ENCODE data around the gene NUPR2. TPM values are rescaled to one million over a fixed set of nuclear protein-coding genes. Genes with fewer than 3 reads are reported as not detected.

The NUPR2 gene
- total RNA-seq, 1 experiment from 2014 or later, result not detected

DNA sequence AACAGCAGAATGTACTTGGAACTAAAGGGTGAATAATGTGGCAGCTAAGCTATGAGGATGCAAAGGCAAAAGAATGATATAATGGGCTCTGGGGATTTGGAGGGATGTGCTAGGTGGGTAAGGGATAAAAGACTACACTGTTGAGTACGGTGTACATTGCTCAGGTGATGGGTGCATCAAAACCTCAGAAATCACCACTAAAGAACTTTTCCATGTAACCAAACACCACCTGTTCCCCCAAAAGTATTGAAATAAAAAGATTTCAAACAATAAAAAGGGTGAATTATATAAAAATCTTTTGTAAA lies 8.3 kb downstream of the NUPR2 start:
- BruUV-seq (replicated peaks), result no TSS peak
- no peaks in the 10 kb centered on the region for H3K9me3 ChIP-seq (ENCODE audit: control insufficient read depth in 1 of 2, insufficient read depth in 1 of 2, low read depth in 1 of 2, low read length in 2 of 2)
- TF ChIP-seq SRF (IDR thresholded peaks at IDR 0.05; ENCODE audit: low read depth) (no peak), POLR2A (IDR thresholded peaks at IDR 0.05; ENCODE audit: borderline replicate concordance, extremely low read depth, insufficient read depth, insufficient read length) (no peak), EZH2 (IDR thresholded peaks at IDR 0.05) (no peak), FOSL1 (IDR thresholded peaks at IDR 0.05; ENCODE audit: low read depth) (no peak), EZH2phosphoT487 (IDR thresholded peaks at IDR 0.05; ENCODE audit: borderline replicate concordance) (no peak), JUND (IDR thresholded peaks at IDR 0.05) (no peak), CEBPB (IDR thresholded peaks at IDR 0.05; ENCODE audit: low read depth) (no peak), EGR1 (IDR thresholded peaks at IDR 0.05; ENCODE audit: low read depth) (no peak), POLR2AphosphoS5 (IDR thresholded peaks at IDR 0.05; ENCODE audit: low read depth, low read length) (no peak), CBX3 (IDR thresholded peaks at IDR 0.05; ENCODE audit: low read depth) (no peak), ZNF274 (IDR thresholded peaks at IDR 0.05; ENCODE audit: low read depth, low read length) (no peak), ELF1 (IDR thresholded peaks at IDR 0.05; ENCODE audit: borderline replicate concordance, low read depth) (no peak), YY1 (IDR thresholded peaks at IDR 0.05; ENCODE audit: extremely low read depth, insufficient replicate concordance, low read depth, low read length) (no peak), SIN3A (IDR thresholded peaks at IDR 0.05; ENCODE audit: low read depth) (no peak)
- TF ChIP-seq, protein P1, sequence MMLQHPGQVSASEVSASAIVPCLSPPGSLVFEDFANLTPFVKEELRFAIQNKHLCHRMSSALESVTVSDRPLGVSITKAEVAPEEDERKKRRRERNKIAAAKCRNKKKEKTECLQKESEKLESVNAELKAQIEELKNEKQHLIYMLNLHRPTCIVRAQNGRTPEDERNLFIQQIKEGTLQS (IDR thresholded peaks at IDR 0.05), result no peak
- TF ChIP-seq, protein P2, sequence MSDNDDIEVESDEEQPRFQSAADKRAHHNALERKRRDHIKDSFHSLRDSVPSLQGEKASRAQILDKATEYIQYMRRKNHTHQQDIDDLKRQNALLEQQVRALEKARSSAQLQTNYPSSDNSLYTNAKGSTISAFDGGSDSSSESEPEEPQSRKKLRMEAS (IDR thresholded peaks at IDR 0.05), result no peak
- TF ChIP-seq, protein P3, sequence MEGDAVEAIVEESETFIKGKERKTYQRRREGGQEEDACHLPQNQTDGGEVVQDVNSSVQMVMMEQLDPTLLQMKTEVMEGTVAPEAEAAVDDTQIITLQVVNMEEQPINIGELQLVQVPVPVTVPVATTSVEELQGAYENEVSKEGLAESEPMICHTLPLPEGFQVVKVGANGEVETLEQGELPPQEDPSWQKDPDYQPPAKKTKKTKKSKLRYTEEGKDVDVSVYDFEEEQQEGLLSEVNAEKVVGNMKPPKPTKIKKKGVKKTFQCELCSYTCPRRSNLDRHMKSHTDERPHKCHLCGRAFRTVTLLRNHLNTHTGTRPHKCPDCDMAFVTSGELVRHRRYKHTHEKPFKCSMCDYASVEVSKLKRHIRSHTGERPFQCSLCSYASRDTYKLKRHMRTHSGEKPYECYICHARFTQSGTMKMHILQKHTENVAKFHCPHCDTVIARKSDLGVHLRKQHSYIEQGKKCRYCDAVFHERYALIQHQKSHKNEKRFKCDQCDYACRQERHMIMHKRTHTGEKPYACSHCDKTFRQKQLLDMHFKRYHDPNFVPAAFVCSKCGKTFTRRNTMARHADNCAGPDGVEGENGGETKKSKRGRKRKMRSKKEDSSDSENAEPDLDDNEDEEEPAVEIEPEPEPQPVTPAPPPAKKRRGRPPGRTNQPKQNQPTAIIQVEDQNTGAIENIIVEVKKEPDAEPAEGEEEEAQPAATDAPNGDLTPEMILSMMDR (IDR thresholded peaks at IDR 0.05 in 2 of 3, conservative IDR thresholded peaks at IDR 0.05 in 1 of 3; ENCODE audit: borderline replicate concordance in 1 of 3, insufficient read depth in 1 of 3, low read depth in 2 of 3, low read length in 2 of 3), result no peak
- POLR2A ChIA-PET, result interaction anchor here (0.7 kb wide), 2 partner anchors 21 to 25 kb away, joined by 3 read pairs; no protein-coding TSS in a partner anchor
- DNase-seq (ENCODE audit: low read depth, low spot score) (no peak), ATAC-seq (no peak)
- peaks cover 33% of the 10 kb centered on the region for H3K79me2 ChIP-seq (ENCODE audit: insufficient read depth, low read length)
- H3K4me1 ChIP-seq (ENCODE audit: control insufficient read depth in 1 of 2, insufficient read depth in 2 of 2, low read length in 2 of 2), result peaks cover 2 to 17% of the 10 kb centered on the region in 2 experiments; a peak in 2 of 4 replicates
- H2AFZ ChIP-seq (ENCODE audit: low read depth, low read length, poor library complexity, severe bottlenecking), result no peak overlapping the region
- H3K27me3 ChIP-seq (ENCODE audit: insufficient read depth, low read length), result no peaks in the 10 kb centered on the region
- no peaks in the 10 kb centered on the region for H3K9me2 ChIP-seq (ENCODE audit: insufficient read depth)
- H3K9ac ChIP-seq (ENCODE audit: low read length), result no peak overlapping the region
- H4K20me1 ChIP-seq (ENCODE audit: insufficient read depth), result no peaks in the 10 kb centered on the region
- H3K4me3 ChIP-seq (replicated peaks in 1 of 2; ENCODE audit: low read depth in 1 of 2, low read length in 2 of 2), result no peak overlapping the region
- CTCF ChIA-PET, result no interaction called here
- peaks cover 11 to 14% of the 10 kb centered on the region in 2 experiments for H3K36me3 ChIP-seq (ENCODE audit: control insufficient read depth in 1 of 2, insufficient read depth in 2 of 2, low read length in 2 of 2)
- H3K4me2 ChIP-seq (ENCODE audit: low read length), result no peak overlapping the region
- RAD21 ChIA-PET (ENCODE audit: low non-redundant PET in 1 of 2, low total read pairs in 2 of 2, uncharacterized antibody in 2 of 2, unreplicated experiment in 2 of 2), result no interaction called here
- no peak overlapping the region for H3K27ac ChIP-seq (ENCODE audit: low read depth, low read length)
- intact Hi-C loops (cut with micrococcal nuclease), result no loop called here

Measured in HCT116 (cell line).